Esophagus muscularis mucosa (tissue), 4 donors: ENCODE data around the gene TLK1. TPM values are rescaled to one million over a fixed set of nuclear protein-coding genes. Genes with fewer than 3 reads are reported as not detected.

ENCODE experiments used
- DNase-seq: peaks from one replicate; pipeline ENCODE4 v3.0.0-alpha.2; 2017; ENCODE audit errors: extremely low spot score
- H3K27ac ChIP-seq, 4 donors: fragments of 200-600 bp; sonication (generic); replicated peaks in 1 of 4; 1 replicate in 3 of 4; 2 replicates in 1 of 4; pipeline ENCODE4 v1.5.1; 2016 to 2019; ENCODE audit warnings: mild to moderate bottlenecking in 1 of 4
- H3K27me3 ChIP-seq, 4 donors: fragments of 200-600 bp; sonication (generic); one replicate each; pipeline versions ENCODE4 v1.5.1 to v1.6.0; 2016 to 2019
- H3K36me3 ChIP-seq, 4 donors: fragments of 200-600 bp; sonication (generic); one replicate each; pipeline ENCODE4 v1.5.1; 2016 to 2019
- H3K4me1 ChIP-seq, 4 donors: fragments of 200-600 bp; sonication (generic); one replicate each; pipeline ENCODE4 v1.5.1; 2016 to 2019
- H3K4me3 ChIP-seq, 4 donors: fragments of 200-600 bp; sonication (generic); 1 replicate in 2 of 4; 2 replicates in 2 of 4; pipeline ENCODE4 v1.5.1; 2016 to 2019; ENCODE audit warnings: mild to moderate bottlenecking in 4 of 4, moderate library complexity in 1 of 4
- H3K9me3 ChIP-seq, 4 donors: fragments of 200-600 bp; sonication (generic); 1 replicate in 3 of 4; 2 replicates in 1 of 4; pipeline ENCODE4 v1.5.1; 2016 to 2019
- EP300 ChIP-seq: sonication (generic); formaldehyde crosslinking; IDR thresholded peaks from one replicate; pipeline ENCODE4 v1.6.1; 2017; ENCODE audit warnings: antibody characterized with exemption
- POLR2A ChIP-seq: fragments of 450-650 bp; IDR thresholded peaks from one replicate; pipeline ENCODE4 v1.6.1; 2017; ENCODE audit warnings: antibody characterized with exemption, moderate library complexity, mild to moderate bottlenecking, low read depth
- POLR2AphosphoS5 ChIP-seq, 2 donors: sonication (generic); formaldehyde crosslinking; IDR thresholded peaks; one replicate each; pipeline ENCODE4 v1.6.1; 2017; ENCODE audit warnings: antibody characterized with exemption in 2 of 2
- WGBS: methylation state at CpG from one replicate; pipeline ENCODE4 v1.1.5; 2018; 5-methylcytosine and 5-hydroxymethylcytosine counted together
- intact Hi-C: fragments of 100-400 bp; cut with DNase I; formaldehyde crosslinking; loops from one replicate; pipeline ENCODE4 v1.15.1; 2023
- total RNA-seq, 4 donors: library from RNA; depleted of rRNA; stranded (reverse); fragments of >200 nt; gene quantifications; one replicate each; pipeline versions ENCODE4 v1.1.0 to v1.2.1, GENCODE V29; 2016
- TF ChIP-seq, protein P1 (sequence below), 3 experiments: fragments of 200-600 bp in 2 of 3; fragments of 450-650 bp in 1 of 3; sonication (generic) in 2 of 3; IDR thresholded peaks; one replicate each; pipeline ENCODE4 v1.5.1; 2017 to 2019; ENCODE audit warnings: antibody characterized with exemption in 3 of 3, mild to moderate bottlenecking in 2 of 3, moderate library complexity in 1 of 3

TLK1 gene
- total RNA-seq, 4 donors from 2014 or later = 27.9 to 46.1 (median 34.0) TPM

DNA sequence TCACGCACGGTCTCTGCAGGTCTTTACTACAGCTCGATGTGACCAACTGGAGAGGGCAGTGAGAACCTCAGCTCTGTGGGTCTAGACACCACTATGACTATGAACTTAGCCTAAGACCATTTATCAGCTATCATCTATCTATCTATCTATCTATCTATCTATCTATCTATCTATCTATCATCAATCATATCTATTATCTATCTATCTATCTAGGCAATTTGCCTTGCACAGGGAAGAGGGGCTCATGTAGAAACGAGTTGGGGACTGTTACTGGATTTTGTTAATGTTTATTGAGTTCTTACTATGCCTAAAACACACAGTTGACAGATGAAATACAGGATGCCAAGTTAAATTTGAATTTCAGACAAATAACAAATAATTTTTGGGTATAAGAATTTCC, 41.1 kb upstream of the TLK1 start:
- no peaks in the 10 kb centered on the region for H3K36me3 ChIP-seq
- TF ChIP-seq EP300 = no peak
- TF ChIP-seq, protein P1, sequence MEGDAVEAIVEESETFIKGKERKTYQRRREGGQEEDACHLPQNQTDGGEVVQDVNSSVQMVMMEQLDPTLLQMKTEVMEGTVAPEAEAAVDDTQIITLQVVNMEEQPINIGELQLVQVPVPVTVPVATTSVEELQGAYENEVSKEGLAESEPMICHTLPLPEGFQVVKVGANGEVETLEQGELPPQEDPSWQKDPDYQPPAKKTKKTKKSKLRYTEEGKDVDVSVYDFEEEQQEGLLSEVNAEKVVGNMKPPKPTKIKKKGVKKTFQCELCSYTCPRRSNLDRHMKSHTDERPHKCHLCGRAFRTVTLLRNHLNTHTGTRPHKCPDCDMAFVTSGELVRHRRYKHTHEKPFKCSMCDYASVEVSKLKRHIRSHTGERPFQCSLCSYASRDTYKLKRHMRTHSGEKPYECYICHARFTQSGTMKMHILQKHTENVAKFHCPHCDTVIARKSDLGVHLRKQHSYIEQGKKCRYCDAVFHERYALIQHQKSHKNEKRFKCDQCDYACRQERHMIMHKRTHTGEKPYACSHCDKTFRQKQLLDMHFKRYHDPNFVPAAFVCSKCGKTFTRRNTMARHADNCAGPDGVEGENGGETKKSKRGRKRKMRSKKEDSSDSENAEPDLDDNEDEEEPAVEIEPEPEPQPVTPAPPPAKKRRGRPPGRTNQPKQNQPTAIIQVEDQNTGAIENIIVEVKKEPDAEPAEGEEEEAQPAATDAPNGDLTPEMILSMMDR (IDR thresholded peaks at IDR 0.05) = no peak
- no peak for TF ChIP-seq POLR2A
- TF ChIP-seq POLR2AphosphoS5 (IDR thresholded peaks at IDR 0.05) = no peak
- 76% methylated on average over 4 of the region's 4 CpGs for WGBS
- no peak overlapping the region for H3K27ac ChIP-seq
- H3K27me3 ChIP-seq = no peaks in the 10 kb centered on the region
- no peak for DNase-seq
- intact Hi-C loops = no loop called here
- no peaks in the 10 kb centered on the region for H3K9me3 ChIP-seq
- H3K4me3 ChIP-seq = no peak overlapping the region
- no peaks in the 10 kb centered on the region for H3K4me1 ChIP-seq

DNA sequence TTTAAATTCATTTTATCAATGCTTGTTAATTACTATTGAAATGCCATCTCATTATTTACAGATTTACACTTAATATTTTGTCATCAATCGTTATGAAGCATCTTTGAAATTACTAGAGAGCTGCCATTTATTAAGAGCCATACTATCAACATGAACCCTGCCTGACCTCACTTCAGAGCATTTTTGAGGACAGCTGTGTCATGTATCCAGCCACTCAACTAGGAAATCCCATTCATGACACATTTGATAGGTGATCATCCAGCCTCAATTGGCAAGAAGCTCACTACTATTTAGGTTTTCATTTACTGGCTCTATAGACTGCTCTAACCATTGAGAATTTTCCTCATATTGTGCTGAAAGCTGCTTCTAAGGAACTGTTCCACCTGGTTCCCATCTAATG, 40.6 kb upstream of the TLK1 start:
- no peak overlapping the region for H3K27ac ChIP-seq
- H3K36me3 ChIP-seq = no peaks in the 10 kb centered on the region
- 71% methylated on average over 1 of the region's 1 CpG for WGBS
- H3K27me3 ChIP-seq = no peaks in the 10 kb centered on the region
- intact Hi-C loops = no loop called here
- no peak for TF ChIP-seq POLR2AphosphoS5 (IDR thresholded peaks at IDR 0.05)
- TF ChIP-seq, protein P1 (IDR thresholded peaks at IDR 0.05) = no peak
- no peaks in the 10 kb centered on the region for H3K9me3 ChIP-seq
- H3K4me1 ChIP-seq = no peaks in the 10 kb centered on the region
- DNase-seq = no peak
- H3K4me3 ChIP-seq = no peak overlapping the region

DNA sequence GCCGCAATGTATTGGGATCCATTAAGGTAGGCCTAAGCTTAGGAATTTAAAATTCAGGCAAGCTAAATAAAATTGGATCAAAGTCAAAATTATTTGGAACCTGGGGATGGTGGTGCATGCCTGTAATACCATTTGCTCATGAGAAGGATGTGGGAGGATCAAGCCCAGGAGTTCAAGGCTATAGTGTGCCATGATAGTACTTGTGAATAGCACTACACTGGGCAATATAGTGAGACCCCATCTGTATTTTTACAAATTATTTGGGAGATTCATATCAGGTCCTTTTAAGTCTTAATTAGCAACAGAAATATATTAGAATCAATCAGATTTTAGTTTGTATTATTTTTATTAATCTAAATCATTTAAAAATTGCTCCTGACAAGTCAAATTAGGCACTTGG, 39.8 kb upstream of the TLK1 start:
- 93% methylated on average over 1 of the region's 1 CpG for WGBS
- intact Hi-C loops = no loop called here
- Histone ChIP-seq H3K9me3 (no peaks in the 10 kb centered on the region), H3K4me1 (no peaks in the 10 kb centered on the region), H3K4me3 (no peak overlapping the region), H3K27me3 (no peaks in the 10 kb centered on the region), H3K27ac (no peak overlapping the region), H3K36me3 (no peaks in the 10 kb centered on the region)
- DNase-seq = no peak
- no peak for TF ChIP-seq POLR2A
- no peak for TF ChIP-seq POLR2AphosphoS5 (IDR thresholded peaks at IDR 0.05)
- TF ChIP-seq EP300 = no peak
- TF ChIP-seq, protein P1 (IDR thresholded peaks at IDR 0.05) = no peak

DNA sequence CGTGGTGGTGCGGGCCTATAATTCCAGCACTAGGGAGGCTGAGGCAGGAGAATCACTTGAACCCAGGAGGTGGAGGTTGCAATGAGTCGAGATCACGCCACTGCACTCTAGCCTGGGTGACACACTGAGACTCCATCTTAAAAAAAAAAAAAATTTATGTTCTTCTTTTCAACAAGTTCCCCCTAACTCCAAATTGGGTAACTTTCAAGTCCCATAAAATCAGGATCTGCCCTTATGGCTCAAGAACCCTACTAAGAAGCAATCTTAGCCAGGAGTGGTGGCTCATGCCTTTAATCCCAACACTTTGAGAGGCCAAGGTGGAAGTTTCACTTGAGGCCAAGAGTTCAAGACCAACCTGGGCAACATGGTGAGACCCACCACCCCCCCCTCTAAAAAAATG, 30.3 kb upstream of the TLK1 start:
- Histone ChIP-seq H3K36me3 (no peaks in the 10 kb centered on the region), H3K9me3 (no peaks in the 10 kb centered on the region), H3K27me3 (no peaks in the 10 kb centered on the region), H3K27ac (no peak overlapping the region), H3K4me3 (no peak overlapping the region), H3K4me1 (peaks cover 0 to 6% (median under 1%) of the 10 kb centered on the region in 4 donors)
- DNase-seq = no peak
- intact Hi-C loops = no loop called here
- TF ChIP-seq, protein P1 (IDR thresholded peaks at IDR 0.05) = no peak
- no peak for TF ChIP-seq POLR2AphosphoS5 (IDR thresholded peaks at IDR 0.05)
- TF ChIP-seq EP300 = no peak
- no peak for TF ChIP-seq POLR2A
- WGBS = 94% methylated on average over 4 of the region's 4 CpGs

DNA sequence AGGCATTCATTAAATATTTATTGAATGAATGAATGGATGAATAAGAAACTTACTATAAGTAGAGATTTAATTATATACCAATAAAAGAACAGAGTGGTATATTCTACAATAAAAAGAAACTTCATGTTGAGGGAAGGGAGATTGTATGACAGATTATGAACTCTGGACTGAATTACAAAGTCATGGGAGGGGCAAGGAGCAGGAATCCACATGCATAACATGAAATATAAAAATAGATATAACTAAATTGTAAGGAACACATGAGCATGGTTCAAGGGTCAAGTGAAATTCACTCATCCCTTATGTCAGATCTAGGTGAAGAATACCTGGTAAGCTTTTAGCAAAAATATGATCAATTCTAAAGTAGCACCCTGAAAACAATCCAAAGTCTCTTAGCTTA, 27.1 kb upstream of the TLK1 start:
- no peaks in the 10 kb centered on the region for H3K9me3 ChIP-seq
- intact Hi-C loops = loop anchor here (10.0 kb wide), 1 partner anchor 157 kb away; no protein-coding TSS in a partner anchor
- no peaks in the 10 kb centered on the region for H3K27me3 ChIP-seq
- H3K36me3 ChIP-seq = no peaks in the 10 kb centered on the region
- no peak for TF ChIP-seq POLR2A
- TF ChIP-seq POLR2AphosphoS5 (IDR thresholded peaks at IDR 0.05) = no peak
- TF ChIP-seq, protein P1 (IDR thresholded peaks at IDR 0.05) = no peak
- no peak for DNase-seq
- H3K4me1 ChIP-seq = peaks cover 0 to 17% (median 10%) of the 10 kb centered on the region in 4 donors
- no peak overlapping the region for H3K27ac ChIP-seq
- no peak overlapping the region for H3K4me3 ChIP-seq
